ENCODE measurements around the gene CYB5RL.

GRCh38 chr1:54188291-54188690 is 11.5 kb downstream of the CYB5RL start:
- TF ChIP-seq CTCF (IDR thresholded peaks at IDR 0.05): no peak
- no peak for TF ChIP-seq POLR2A (IDR thresholded peaks at IDR 0.05)

Measured in esophagus squamous epithelium (tissue), 4 donors.